GM12878 (cell line): ENCODE measurements around the gene DHCR7. TPM values are rescaled to one million over a fixed set of nuclear protein-coding genes. Genes with fewer than 3 reads are reported as not detected.

Experiments used
- ATAC-seq: fragments of 200-7000 bp; cut with Tn5 transposase; 3 replicates; pipeline ENCODE4 v1.9.1; 2020; ENCODE audit warnings: mild to moderate bottlenecking, moderate library complexity
- BruUV-seq: library from RNA; stranded (reverse); fragments of 400-500 nt; replicated peaks from 2 replicates; lab custom pipeline; 2021; lab: Mats Ljungman, UMichigan
- CTCF ChIA-PET: fragments of 300-600 bp; sonication (Branson Sonifier 250); formaldehyde crosslinking; extraction: SDS; loops from one replicate; lab custom pipeline; 2021; ENCODE audit warnings: inconsistent platforms; lab: Yijun Ruan, JAX
- POLR2A ChIA-PET: fragments of 350-600 bp; formaldehyde crosslinking; extraction: SDS; loops from one replicate; lab custom pipeline; 2021; ENCODE audit warnings: inconsistent platforms; lab: Charles Lee
- RAD21 ChIA-PET: fragments of 300-600 bp; sonication (Branson Sonifier 250); formaldehyde crosslinking; loops from one replicate; lab custom pipeline; 2023; ENCODE audit warnings: antibody characterized with exemption; ENCODE audit not compliant: unreplicated experiment; lab: Charles Lee
- SMC1A ChIA-PET: fragments of 300-600 bp; sonication (Branson Sonifier 250); formaldehyde crosslinking; loops from one replicate; lab custom pipeline; 2023; ENCODE audit not compliant: unreplicated experiment, uncharacterized antibody; lab: Charles Lee
- DNase-seq: peaks from one replicate; pipeline ENCODE4 v3.0.0-alpha.2; 2011; ENCODE audit warnings: low read depth, low spot score
- FAIRE-seq: peaks from 3 replicates; lab custom pipeline; 2011; peaks lifted over from hg19 to GRCh38; lab: Jason Lieb, UNC
- H2AFZ ChIP-seq: 2 replicates; pipeline ENCODE4 v1.6.0; 2011; ENCODE audit warnings: low read depth, low read length, control low read depth; ENCODE audit not compliant: control insufficient read depth
- H3K27ac ChIP-seq: 2 replicates; pipeline ENCODE4 v1.5.1; 2011; ENCODE audit warnings: control low read depth; ENCODE audit not compliant: control insufficient read depth, insufficient read depth
- H3K27me3 ChIP-seq, 2 experiments: replicated peaks in 1 of 2; 2 replicates each; pipeline versions ENCODE4 v1.6.0 to v1.6.1; 2011; ENCODE audit warnings: low read length in 1 of 2; ENCODE audit not compliant: control insufficient read depth in 2 of 2, insufficient read depth in 2 of 2
- H3K36me3 ChIP-seq, 2 experiments: 2 replicates each; pipeline ENCODE4 v1.5.1; 2011; ENCODE audit warnings: low read length in 1 of 2; ENCODE audit not compliant: control insufficient read depth in 2 of 2, insufficient read depth in 2 of 2
- H3K4me1 ChIP-seq: 2 replicates; pipeline ENCODE4 v1.6.1; 2011; ENCODE audit warnings: mild to moderate bottlenecking, low read length, moderate library complexity, mixed read lengths; ENCODE audit not compliant: control insufficient read depth, insufficient read depth
- H3K4me2 ChIP-seq: 2 replicates; pipeline ENCODE4 v1.6.0; 2011; ENCODE audit warnings: control low read depth; ENCODE audit not compliant: control insufficient read depth, insufficient read depth
- H3K4me3 ChIP-seq: fragments of 200-600 bp; sonication (generic); 2 replicates; pipeline ENCODE4 v1.5.1; 2016
- H3K79me2 ChIP-seq: 2 replicates; pipeline ENCODE4 v1.6.0; 2011; ENCODE audit warnings: low read length; ENCODE audit not compliant: control insufficient read depth, insufficient read depth
- H3K9ac ChIP-seq: 2 replicates; pipeline ENCODE4 v1.8.0; 2011; ENCODE audit warnings: low read length, control low read depth, mixed read lengths; ENCODE audit not compliant: control insufficient read depth, insufficient read depth
- H3K9me3 ChIP-seq: replicated peaks from 3 replicates; pipeline ENCODE4 v1.5.1; 2011; ENCODE audit warnings: mild to moderate bottlenecking, low read length; ENCODE audit not compliant: control insufficient read depth, insufficient read depth
- H4K20me1 ChIP-seq: 2 replicates; pipeline ENCODE4 v1.6.0; 2011; ENCODE audit not compliant: control insufficient read depth, insufficient read depth
- BCL3 ChIP-seq: IDR thresholded peaks from 2 replicates; pipeline ENCODE4 v1.6.1; 2011; ENCODE audit warnings: borderline replicate concordance, low read depth, mild to moderate bottlenecking, moderate library complexity, low read length; ENCODE audit not compliant: insufficient read depth, poor library complexity, severe bottlenecking
- BRCA1 ChIP-seq: IDR thresholded peaks from 2 replicates; pipeline ENCODE4 v1.6.1; 2011; ENCODE audit warnings: low read depth, low read length, improper control_type of control experiment
- CHD1 ChIP-seq: IDR thresholded peaks from 2 replicates; pipeline ENCODE4 v1.6.1; 2012; ENCODE audit warnings: low read depth, low read length, improper control_type of control experiment
- CHD2 ChIP-seq: IDR thresholded peaks from 2 replicates; pipeline ENCODE4 v1.6.1; 2011; ENCODE audit warnings: low read depth, low read length, improper control_type of control experiment, borderline replicate concordance
- JUND ChIP-seq: IDR thresholded peaks from 2 replicates; pipeline ENCODE4 v1.6.1; 2012; ENCODE audit warnings: low read depth, mild to moderate bottlenecking, low read length, improper control_type of control experiment, moderate library complexity
- NBN ChIP-seq: fragments of 450-650 bp; IDR thresholded peaks from 2 replicates; pipeline ENCODE4 v1.6.1; 2016
- TARDBP ChIP-seq: IDR thresholded peaks from 2 replicates; pipeline ENCODE4 v1.6.1; 2016; ENCODE audit warnings: borderline replicate concordance
- TCF3 ChIP-seq: IDR thresholded peaks from 2 replicates; pipeline ENCODE4 v1.6.1; 2012; ENCODE audit warnings: low read depth, mild to moderate bottlenecking, low read length, borderline replicate concordance; ENCODE audit not compliant: insufficient read depth
- whole genome bisulfite sequencing: methylation state at CpG from one replicate; pipeline ENCODE4 v1.1.6; 2016; ENCODE audit warnings: low lambda C conversion rate; ENCODE audit not compliant: insufficient replicate concordance, insufficient coverage; ENCODE audit errors: missing lambda C conversion rate; 5-methylcytosine and 5-hydroxymethylcytosine counted together
- in situ Hi-C: fragments of 300-500 bp; cut with MboI; formaldehyde crosslinking; loops from 9 replicates; pipeline ENCODE4 v1.14.3; 2018; ENCODE audit warnings: mixed read lengths
- intact Hi-C: fragments of 100-400 bp; cut with micrococcal nuclease; formaldehyde crosslinking; loops from one replicate; pipeline ENCODE4 v1.14.2; 2022; ENCODE audit not compliant: unreplicated experiment
- polyA plus RNA-seq, 11 experiments: library from polyadenylated mRNA; depleted of rRNA in 4 of 11; unstranded in 6 of 11; stranded (reverse) in 5 of 11; fragments of >200 nt; fragmentation: Nextera tagmentation in 4 of 11; fragmentation: Illumina TruSeq in 1 of 11; extraction: Ambion mirVana in 4 of 11; extraction: Trizol in 1 of 11; gene quantifications; 1 replicate in 1 of 11; 2 replicates in 10 of 11; pipeline versions ENCODE4 v1.2.1 to v1.2.3, GENCODE V29; 2011 to 2016; ENCODE audit warnings: inconsistent platforms in 2 of 11, missing spikeins in 2 of 11, low read depth in 1 of 11
- total RNA-seq, 4 experiments: library from RNA; depleted of rRNA in 3 of 4; stranded (reverse); fragments of >200 nt in 3 of 4; fragmentation: Illumina TruSeq in 1 of 4; extraction: Trizol in 1 of 4; gene quantifications; 2 replicates each; pipeline versions ENCODE4 v1.2.1 to v1.2.3, GENCODE V29; 2013 to 2021

DHCR7 gene
- total and polyA plus RNA-seq, 10 of the 15 experiments (the other 5 are each of a cell fraction or from before 2014, with no cell fraction given): 4.2 to 115 (median 57.8) TPM

GRCh38 chr11:71485063-71485399, 36.8 kb upstream of the DHCR7 start:
- Histone ChIP-seq H3K79me2 (no peaks in the 10 kb centered on the region), H3K4me1 (peaks cover 11% of the 10 kb centered on the region), H3K27ac (no peak overlapping the region), H3K4me2 (no peak overlapping the region), H4K20me1 (no peaks in the 10 kb centered on the region), H3K9ac (no peak overlapping the region), H2AFZ (no peak overlapping the region), H3K4me3 (no peak overlapping the region)
- ChIA-PET RAD21 (no interaction called here), SMC1A (no interaction called here), CTCF (no interaction called here)
- no TSS peak for BruUV-seq
- DNase-seq: no peak
- no peak for ATAC-seq
- WGBS: 98% methylated on average over 6 of the region's 6 CpGs
- in situ Hi-C loops: no loop called here
- TF ChIP-seq BRCA1 (no peak), CHD2 (no peak)
- TF ChIP-seq, all 136 proteins: peak for 0
- H3K9me3 ChIP-seq: no peaks in the 10 kb centered on the region
- intact Hi-C loops: no loop called here
- peaks cover 30 to 32% of the 10 kb centered on the region in 2 experiments for H3K36me3 ChIP-seq
- no peak for FAIRE-seq
- H3K27me3 ChIP-seq: no peaks in the 10 kb centered on the region
- POLR2A ChIA-PET: no interaction called here

- ATAC-seq: no peak
- Histone ChIP-seq H3K27ac (no peak overlapping the region), H3K27me3 (no peaks in the 10 kb centered on the region), H2AFZ (no peak overlapping the region), H3K9ac (no peak overlapping the region), H3K4me1 (peaks cover 10% of the 10 kb centered on the region), H3K36me3 (peaks cover 30 to 32% of the 10 kb centered on the region in 2 experiments), H3K79me2 (no peaks in the 10 kb centered on the region), H3K4me2 (no peak overlapping the region), H3K9me3 (no peaks in the 10 kb centered on the region), H4K20me1 (no peaks in the 10 kb centered on the region), H3K4me3 (no peak overlapping the region)
- 86% methylated on average over 23 of the region's 23 CpGs for WGBS
- RAD21 ChIA-PET: no interaction called here
- DNase-seq: no peak
- CTCF ChIA-PET: no interaction called here
- POLR2A ChIA-PET: no interaction called here
- TF ChIP-seq BCL3: peak; percentile 90
- peak; percentile 51; the same call in 1 of the 2 replicates for TF ChIP-seq TCF3
- no peak for TF ChIP-seq NBN
- no peak for TF ChIP-seq CHD1
- TF ChIP-seq JUND: no peak
- 0 out of 2 replicates have a peak, but pooled peaks have one; percentile 31 for TF ChIP-seq TARDBP
- intact Hi-C loops (no loop called here), in situ Hi-C loops (no loop called here)
- FAIRE-seq: no peak
- BruUV-seq: no TSS peak
- SMC1A ChIA-PET: no interaction called here
These were observed 36.3 kb upstream of the DHCR7 start for GRCh38 chr11:71484248-71485062.
